NCI-H510A (cell line): ENCODE results near the gene GDPD2.

Experiments
- DNase-seq: peaks from one replicate; lab custom pipeline; 2025; lab: John Stamatoyannopoulos, UW

The GDPD2 gene

DNA sequence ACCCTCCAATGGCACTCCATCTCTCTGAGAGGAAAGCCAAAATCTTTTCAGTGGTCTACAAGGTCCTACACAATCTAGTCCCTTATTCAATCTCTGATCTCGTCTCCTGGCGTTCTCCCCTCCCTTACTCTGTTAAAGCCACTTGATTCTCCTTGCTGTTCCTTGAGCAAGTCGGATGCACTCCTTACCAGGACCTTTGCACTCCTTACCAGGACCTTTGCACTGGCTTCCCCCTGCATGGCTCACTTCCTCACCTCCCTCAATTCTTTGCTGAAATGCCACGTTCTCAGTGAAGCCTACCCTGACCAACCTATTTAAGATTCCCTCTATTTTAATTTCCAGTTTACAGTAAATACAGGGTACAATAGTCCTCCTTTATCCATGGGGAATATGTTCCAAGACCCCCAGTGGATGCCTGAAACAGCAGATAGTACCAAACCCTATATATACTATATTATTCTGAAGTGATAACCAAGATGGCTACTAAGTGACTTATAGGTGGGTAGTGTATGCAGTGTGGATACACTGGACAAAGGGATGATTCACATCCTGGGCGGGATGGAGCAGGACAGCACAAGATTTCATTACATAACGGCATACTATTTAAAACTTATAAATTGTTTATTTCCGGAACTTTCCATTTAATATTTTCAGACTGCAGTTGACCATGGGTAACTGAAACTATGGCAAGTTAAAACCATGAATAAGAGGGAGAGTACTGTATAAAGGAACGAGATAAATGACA, 15.0 kb downstream of the GDPD2 start:
- DNase-seq: no peak

DNA sequence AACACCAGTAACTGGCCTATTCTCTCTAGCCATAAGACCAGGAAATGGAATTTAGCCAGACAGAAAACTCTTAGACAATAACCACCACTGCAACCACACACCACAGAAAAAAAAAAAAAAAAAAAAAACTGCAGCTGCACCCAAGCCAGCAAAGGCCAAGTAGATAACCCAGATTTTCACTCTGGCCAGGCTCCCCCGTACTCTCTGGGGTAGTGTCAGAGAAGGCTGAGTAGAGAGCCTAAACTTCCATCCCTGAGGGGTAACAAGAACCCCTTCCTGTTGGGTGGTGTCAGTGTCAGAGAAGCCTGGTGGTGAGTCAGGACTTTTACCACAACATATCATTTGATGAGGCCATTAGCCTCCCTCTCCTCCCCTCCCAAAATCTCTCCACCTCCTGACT, 15.9 kb downstream of the GDPD2 start:
- no peak for DNase-seq

DNA sequence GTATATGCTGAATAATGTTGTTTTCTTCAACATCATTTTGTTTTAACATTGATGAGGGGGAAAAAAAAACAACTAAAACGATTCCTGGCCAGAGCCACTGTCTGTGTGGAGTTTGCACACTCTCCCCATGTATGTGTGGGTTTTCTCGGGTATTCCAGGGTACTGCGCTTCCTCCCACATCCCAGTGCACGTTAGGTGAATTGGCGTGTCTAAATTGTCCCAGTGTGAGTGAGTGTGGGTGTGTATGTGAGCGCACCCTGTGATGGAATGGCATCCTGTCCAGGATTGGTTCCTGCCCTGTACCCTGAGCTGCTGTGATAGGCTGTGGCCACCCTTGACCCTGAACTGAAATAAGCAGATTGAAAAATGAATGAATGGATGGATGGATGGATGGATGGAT, 19.1 kb downstream of the GDPD2 start:
- no peak for DNase-seq

DNA sequence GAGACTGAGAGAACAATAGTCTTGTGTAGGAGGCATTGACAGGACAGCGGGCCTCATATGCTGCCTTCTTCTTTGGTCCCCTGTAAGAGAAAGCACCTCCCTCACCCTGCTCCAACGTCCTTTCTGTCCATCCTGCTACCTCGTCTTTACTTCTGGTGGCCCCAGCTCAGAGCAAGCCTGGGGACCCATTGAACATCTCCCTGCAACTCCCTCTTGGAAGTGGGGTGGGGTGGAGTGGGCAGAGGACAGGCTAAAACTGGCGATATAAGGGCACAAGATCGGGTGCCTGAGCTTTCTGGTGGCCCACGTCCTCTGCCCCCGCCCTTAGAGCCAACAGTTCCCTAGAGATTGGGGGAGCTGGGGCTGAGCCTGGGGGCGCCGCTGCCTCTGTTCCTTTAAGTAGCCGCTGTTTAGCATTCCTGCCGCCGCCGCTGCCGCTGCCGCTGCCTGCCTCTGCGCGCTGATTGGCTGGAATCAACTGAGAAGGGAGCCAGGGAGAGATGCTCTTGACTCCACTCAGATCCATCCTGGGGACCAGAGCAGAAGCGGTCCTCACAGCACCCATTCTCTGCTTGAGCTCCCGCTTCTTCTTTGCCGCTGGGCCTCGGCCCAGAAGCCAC, 21.3 kb downstream of the GDPD2 start, which contains the start of gene DLG3:
TSS of gene DLG3 (plus strand) at position 510 of the 620 bp plus-strand sequence. CDS start 367 bp downstream, outside the sequence.
- peak; percentile 30 for DNase-seq

DNA sequence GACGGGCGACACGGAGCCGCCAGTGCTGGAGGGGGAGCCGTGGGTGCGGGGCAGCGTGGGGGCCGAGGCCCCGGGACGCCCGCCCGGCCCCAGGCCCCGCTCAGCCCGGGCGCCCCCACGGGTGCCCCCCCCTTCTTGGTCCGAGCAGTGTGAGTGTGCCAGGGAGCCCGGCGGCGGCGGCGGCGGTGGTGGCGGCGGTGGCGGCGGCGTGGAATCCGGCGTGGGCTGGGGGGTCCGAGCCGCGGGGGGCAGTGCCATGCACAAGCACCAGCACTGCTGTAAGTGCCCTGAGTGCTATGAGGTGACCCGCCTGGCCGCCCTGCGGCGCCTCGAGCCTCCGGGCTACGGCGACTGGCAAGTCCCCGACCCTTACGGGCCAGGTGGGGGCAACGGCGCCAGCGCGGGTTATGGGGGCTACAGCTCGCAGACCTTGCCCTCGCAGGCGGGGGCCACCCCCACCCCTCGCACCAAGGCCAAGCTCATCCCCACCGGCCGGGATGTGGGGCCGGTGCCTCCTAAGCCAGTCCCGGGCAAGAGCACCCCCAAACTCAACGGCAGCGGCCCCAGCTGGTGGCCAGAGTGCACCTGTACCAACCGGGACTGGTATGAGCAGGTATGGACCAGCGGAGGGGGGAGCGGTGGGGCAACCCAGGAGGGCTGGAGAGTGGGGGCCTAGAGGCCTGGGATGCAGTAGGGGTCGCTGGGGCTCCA, 22.0 kb downstream of the GDPD2 start:
- DNase-seq: no peak

DNA sequence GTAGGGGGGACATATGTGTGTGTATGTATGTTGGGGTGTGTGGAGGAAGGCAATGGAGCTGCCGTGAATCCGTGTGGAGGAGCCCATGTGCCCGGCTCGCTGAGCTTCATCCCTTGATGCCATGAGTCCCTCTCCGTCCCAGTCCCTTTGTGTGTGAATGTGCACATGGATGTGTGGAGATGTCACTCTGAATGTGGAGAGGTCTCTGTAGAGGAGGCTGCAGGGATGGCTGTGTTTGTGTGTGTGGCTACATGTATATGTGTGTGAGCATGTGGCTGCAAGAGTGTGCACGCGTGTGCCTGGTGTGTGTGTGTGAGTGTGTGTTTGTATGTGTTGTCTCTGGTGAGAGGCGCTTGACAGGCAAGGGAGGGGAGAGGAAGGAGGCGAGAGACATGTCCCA, 22.8 kb downstream of the GDPD2 start:
- DNase-seq: no peak

DNA sequence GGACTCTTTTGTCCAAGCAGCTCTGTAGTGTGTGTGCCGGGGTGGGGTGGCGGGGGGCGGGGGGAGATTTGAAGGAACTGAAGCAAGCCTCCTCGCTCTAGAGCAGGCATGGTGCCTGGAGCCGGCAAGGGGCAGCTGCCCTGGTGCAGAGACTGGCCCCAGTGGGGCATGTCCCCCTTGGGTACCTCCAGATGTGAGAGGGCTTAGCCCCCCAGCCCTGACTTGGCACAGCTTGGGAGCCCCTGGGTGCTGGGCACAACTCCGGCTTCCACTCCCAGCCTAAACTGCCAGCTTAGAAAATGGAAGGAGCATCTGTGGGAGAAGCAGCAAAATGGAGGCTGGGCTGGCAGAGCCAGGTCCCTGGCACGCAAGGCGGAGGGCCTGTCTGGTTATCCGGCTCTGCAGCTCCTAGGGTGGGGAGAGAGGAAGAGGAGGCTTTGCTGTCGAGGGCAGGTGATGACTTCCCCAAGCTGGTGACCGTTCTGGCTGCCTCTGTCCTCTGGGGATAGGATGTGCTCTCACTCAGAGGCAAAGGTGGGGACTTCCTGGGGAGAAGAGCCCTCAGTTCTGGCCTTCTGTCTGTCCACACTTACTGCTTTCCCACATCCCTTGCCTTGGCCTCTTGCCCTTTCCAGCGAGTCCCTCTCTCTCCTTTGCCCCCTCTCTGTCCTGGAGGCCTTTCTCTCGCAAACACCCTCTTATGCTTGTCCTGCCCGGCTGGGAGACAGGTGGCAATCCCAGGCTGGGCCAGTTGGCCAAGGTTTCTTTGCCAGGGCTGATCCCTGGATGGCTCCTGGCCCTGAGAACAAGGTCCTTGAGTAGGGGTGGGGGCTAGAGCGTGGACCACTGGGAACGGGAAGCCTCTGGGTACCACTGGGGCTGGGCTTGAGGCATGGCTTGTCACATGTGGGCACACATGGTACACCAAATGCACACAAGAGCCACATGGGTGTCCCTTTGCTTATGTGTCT, 23.6 kb downstream of the GDPD2 start:
- no peak for DNase-seq

DNA sequence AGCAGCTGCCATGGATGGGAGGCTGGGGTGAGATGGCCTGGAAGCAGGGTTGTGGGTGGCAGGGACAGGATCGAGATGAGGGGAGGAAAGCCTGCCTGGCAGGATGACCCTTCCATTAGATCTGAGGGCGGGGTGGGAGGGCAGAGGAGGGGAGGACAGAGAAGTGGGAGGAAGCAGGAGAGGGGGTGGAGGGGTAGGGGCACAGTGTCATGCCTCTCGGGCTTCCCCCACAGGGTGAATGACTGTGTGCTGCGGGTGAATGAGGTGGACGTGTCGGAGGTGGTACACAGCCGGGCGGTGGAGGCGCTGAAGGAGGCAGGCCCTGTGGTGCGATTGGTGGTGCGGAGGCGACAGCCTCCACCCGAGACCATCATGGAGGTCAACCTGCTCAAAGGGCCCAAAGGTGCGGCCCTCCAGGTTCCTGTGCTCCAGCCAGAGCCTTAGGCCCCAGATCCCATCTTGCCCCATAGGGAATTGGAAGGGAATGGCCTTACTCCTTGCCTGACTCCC, 26.4 kb downstream of the GDPD2 start:
- no peak for DNase-seq

DNA sequence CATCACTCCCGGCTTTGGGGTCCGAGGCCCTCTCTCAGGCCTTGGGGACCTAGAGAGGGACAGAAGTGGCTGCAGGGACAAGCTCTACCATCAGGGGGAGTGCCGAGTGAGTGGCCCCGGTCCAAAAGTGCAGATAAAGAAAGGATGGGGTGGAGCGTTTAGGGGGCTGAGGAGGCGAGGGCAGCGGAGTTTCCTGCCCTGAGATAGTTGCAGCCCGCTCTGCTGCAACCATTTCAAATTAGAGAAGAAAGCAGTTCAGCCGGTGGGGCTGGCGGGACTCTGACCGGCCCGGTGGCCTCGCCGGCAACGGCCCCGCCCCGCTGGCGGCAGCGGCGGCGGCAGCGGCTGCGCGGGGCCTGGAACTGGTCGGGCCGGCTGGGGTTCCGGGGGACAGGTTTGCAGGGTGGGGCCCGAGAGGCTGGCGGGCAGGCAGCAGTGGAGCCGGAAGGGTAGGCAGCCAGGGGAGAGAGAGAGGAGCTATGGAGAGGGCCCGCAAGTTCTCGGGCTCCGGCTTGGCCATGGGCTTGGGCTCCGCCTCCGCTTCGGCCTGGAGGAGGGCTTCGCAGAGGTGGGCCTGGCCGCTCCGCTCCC, 29.1 kb downstream of the GDPD2 start:
- peak; percentile 25 for DNase-seq

DNA sequence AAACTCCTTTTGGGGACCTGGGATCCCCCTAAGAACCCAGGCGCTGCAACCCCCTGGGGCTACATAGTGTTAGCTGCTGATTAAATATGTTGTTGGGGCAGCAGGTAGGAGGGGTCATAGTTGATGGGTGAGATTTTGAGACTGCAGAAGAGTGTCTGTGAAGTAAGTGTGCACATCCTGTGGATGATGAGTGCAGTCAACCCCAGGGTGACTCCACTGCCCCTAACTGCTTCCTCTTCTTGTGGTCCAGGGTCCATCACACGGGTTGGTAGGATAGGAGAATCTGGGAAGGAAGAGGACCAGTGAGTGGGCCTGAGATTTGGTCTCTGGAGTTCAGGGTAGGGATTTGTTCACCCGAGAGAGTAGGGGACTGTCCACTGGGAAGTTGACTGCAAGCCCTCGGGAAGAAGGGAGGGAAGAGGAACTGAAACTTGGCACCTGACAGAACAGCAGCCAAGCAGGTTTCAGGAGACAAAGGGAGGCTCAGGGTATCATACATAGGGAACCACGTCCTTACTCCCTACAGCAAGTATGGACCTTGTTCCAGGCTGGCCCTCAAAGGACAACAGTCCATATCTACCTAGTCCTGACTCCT, 30.0 kb downstream of the GDPD2 start:
- DNase-seq: no peak

DNA sequence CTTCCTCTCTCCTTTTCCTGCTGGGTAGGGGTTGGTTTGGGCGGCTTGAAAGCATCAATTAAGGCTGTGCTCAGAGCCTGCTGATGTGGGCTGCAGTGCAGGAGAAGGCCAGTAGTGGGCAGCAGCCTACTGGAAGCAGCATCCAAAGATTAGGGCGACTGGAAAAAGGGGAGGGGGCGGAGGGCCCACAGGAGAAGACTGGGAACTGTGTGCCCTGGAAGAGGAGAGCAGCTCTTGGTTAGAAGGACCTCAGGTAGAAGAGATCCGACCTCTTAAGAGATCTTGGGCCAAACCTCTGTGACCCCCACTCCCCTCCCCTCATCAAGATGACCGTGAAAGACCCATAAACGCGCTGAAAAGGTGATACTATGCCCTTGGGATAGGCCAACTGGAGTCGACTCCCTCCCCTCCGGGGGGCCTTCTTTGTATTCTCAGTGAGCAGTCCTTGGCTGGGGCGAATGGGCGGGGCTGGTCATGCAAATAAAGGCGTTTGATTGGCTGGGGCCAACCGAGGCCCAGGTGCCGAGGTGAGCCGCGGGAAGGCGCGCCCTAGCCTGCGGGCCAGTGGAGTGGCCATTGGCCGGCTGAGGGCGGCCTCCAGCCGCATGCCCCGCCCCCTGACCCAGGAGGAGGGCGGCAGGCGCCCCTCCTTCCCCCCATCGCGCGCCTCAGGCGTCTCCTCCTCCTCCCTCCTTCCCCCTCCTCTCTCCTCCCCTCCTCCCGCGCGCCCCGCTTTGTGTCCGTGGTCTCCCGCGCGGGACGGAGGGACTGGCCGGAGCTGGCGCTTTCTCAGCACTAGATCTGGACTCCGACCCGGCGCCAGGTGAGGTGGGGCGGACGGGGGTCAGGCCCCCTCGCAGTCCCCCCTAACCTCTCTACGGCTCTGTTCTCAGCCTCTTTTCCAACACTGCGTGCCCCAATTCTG, 31.6 kb downstream of the GDPD2 start:
- peak; percentile 93 for DNase-seq

DNA sequence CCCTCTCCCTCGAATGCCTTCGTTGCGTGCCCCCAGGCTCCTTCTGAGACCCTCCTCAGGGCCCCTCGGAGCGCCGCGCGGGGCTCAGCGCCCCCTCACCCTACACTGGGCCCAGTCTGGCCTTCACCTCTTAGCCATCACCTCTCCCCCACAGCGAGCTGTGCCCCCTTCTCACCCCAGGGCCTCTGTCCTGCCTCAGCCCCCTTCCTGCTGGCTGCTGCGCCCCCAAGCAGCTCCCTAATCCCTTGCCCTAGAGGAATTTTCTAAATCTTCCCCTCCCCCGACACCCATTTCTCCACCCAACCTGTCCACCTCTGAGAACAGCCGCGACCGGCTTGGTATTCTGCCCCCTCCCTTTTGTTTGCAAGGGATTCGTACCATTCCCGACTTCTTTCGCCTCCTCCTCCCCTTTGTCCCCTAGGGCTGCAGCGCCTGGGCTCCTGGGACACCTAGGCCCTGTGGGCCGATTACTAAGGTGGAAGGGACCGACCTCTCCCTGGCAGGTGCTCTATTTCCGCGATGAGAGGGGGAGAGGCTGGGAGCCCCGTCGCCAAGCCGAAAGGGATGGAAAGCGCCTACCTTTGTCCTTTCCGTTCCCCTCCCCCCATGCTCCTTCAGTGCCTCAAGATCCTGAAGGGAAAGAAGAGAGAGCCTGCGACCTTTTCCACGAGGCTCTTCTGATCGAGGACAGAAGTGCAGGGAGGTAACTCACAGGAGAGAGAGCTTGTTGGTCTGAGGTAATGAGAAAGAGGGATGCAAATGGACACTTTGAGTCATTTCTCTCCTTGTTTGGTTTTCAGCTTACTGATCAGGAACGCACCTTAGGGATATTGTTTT, 32.5 kb downstream of the GDPD2 start:
- DNase-seq: peak; percentile 6

DNA sequence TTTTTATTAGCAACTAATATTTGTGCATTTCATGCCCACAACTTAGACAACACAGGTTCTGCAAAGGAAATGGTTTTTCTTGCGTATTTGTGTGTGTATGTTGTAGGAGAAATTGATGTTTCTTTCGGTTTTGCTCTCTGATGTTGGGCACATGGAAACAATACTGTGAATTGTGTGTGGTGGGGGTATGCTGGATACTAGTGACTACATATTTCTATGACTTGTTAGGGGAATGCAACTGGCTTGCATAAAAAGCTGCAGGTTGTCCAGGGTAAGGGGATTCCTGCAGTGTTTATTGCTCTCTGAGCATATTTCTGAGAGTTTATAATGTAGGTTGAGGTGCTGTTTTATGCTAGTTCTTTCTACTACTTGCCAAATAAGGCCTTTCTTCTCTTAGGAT, 33.1 kb downstream of the GDPD2 start:
- DNase-seq: no peak

DNA sequence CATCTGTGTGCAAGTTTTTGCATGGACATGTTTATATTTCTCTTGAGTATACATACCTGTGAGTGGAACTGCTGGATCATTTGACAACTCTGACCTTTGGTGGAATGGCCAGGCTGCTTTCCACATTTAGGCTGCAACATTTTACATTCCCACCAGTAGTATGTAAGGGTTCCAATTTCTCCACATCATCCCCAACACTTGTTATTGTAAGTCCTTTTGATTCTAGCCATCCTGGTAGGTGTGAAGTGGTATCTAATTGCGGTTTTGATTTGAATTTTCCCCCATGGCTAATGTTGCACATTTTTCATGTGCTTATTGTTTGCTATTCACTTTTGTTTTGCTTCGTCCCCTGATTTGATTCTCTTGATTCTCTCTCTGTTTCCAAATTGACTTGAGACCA, 37.9 kb downstream of the GDPD2 start:
- DNase-seq: no peak

DNA sequence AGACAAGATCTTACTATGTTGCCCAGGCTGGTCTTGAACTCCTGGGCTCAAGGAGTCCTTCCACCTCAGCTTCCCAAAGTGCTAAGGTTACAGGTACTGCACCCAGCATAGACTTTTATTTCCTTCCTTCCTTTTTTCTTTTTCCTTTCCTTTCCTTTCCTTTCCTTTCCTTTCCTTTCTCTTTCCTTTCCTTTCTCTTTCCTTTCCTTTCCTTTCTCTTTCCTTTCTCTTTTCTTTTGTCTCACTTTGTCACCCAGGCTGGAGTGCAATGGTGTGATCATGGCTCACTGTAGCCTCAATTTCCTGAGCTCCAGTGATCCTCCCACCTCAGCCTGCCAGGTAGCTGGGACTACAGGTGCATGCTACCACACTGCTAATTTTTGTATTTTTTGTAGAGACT, 40.9 kb downstream of the GDPD2 start:
- no peak for DNase-seq

DNA sequence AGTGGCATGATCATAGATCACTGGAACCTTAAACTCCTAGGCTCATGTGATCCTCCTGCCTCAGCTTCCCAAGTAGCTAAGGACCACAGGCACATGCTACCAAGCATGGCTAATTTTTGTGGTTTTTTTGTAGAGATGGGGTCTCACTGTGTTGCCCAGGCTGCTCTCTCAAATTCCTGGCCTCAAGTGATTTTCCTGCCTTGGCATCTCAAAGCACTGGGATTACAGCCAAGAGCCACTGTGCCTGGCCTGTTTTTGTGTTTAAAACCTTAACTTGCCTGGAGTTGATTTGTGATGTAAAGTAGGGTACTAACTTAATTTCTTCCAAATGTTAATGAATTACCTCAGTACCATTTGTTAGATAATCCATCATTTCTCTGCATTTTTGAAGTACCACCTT, 43.9 kb downstream of the GDPD2 start:
- no peak for DNase-seq

DNA sequence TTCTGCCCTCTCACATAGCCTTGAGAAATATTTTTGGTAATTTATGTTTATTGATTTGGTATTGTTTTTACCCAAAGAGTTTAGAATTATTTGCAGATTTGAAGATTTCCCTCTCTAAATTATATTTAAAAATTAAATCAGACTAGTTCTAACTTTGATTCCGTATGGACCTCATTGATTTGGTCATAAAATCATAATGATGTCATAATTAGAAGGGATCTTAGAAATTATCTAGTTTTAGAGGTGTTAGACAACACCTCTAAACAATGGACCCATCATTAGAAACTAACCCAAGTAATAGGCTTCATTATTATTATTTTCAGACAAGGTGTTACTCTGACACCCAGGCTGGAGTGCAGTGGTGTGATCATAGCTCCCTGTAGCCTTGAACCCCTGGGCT, 45.6 kb downstream of the GDPD2 start:
- DNase-seq: no peak

DNA sequence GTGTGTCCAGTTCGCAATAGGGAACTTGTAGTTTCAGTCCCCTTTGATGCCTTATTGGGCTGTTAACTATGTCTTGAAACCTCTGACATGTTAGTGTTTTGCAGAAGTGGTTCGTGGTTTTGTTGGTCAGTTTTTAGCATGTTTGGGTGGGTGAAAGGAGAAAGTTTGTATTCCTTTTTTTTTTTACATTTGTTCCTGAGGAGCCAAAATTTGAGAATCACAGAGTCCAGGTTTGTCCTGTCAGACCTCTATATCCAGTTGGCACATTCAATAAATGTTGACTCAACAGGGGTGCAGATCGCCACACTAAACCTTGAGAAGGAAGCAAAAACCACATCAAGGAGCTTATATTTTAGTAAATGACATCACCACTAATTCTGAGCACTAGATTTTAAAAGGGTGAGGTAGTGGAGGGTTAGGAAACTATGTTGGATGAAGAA, 47.8 kb downstream of the GDPD2 start:
- no peak for DNase-seq
